GM18868 (cell line): ENCODE results near the gene FAF1.

ENCODE experiments used
- ATAC-seq: cut with Tn5 transposase; IDR thresholded peaks from one replicate; pipeline ENCODE4 v1.9.1; 2021; ENCODE audit warnings: mild to moderate bottlenecking, moderate library complexity; ENCODE audit not compliant: unreplicated experiment

The FAF1 gene

DNA sequence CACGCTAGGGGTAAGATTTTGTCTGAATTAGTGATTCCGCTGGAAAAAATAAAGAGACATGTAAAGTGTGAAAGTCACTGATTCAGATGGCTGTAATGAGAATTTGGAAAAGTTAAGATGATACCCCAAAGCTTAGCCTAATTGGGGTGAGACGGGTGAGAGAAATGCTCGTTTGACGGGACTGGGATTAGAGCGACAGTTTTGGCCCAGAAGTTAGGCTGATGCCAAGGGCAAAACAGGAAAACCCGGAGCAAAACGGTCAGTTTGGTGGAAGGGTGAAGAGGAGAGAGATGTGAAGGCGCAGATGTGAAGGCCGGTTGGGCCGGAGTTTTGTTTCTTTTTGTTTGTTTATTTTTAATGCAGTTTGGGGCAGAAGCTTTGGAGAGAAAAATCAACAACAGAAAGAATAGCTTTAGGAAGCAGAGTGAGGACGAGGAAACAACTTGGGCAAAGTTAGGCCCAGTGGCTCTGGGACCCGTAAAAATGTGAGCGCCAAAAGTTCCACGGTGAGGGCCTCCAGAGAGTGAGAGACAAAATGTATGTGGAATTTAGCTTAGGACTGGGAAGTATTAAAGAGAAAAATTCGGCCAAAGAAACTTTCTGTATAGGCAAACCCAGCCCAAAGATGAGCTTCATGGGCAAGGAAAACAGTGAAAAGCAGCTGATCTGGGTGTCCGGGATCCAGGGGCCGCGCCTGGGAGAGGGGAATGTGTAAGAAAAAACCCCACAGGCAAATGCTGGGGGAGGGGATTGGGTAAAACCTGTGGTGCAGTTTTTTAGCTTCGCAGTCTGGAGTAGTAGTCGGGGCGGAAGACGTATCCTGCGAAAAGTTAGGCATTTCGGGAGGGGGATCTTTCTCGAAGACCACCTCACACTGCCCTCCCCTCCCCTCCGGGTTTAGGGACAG is 538.0 kb downstream of the FAF1 start:
- no peak for ATAC-seq

DNA sequence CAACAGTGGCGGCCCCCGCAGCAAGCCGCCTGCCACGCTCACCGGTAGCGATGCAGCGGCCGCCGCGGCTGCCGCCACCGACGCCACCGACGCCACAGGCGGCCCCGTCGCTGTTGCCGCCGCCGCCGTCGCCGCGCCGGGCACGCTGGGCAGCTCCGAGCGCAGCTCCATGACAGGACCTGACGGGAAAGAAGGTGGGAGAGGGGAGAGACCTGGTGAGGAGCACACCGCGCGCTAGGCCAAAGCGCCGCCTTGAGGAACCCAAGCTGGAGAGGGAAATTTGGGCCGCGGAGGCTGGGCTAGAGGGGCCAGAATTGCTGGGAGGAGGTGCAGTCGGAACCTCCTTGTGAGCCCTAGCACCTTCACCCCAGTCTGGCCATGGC is 538.7 kb downstream of the FAF1 start:
- ATAC-seq, result no peak

DNA sequence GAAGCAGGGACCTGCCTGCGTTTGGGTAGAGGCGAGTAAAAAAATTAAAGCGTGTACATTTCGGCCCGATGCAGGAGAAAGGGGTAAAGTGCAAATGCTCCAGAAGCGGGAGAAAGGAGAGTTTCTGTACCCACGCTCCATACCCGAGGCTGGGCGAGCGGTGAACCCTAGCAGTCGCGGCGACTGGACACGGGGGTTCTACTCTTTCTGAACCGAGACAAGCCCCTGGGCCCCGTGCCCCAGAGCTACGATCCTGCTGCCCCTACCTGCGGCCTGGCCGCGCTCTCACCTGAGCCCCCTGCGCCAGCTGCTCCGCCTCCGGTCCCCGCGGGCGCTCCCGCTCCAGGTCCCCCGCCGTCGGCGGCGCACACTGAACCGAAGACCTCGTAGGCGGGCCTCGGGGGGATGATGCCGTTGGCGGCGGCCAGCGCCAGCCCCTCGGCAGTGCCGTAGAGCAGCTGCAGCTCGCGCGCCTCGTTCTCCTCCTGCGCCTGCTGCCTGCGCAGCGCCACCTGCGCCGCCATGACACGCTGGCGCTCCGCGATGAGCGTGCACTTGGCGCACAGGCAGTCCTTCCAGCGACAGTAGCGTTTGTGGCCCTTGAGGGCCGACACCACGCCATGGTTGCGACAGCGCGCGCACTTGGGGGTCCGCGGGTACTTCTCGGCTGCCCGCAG is 539.2 kb downstream of the FAF1 start:
- ATAC-seq, result no peak

DNA sequence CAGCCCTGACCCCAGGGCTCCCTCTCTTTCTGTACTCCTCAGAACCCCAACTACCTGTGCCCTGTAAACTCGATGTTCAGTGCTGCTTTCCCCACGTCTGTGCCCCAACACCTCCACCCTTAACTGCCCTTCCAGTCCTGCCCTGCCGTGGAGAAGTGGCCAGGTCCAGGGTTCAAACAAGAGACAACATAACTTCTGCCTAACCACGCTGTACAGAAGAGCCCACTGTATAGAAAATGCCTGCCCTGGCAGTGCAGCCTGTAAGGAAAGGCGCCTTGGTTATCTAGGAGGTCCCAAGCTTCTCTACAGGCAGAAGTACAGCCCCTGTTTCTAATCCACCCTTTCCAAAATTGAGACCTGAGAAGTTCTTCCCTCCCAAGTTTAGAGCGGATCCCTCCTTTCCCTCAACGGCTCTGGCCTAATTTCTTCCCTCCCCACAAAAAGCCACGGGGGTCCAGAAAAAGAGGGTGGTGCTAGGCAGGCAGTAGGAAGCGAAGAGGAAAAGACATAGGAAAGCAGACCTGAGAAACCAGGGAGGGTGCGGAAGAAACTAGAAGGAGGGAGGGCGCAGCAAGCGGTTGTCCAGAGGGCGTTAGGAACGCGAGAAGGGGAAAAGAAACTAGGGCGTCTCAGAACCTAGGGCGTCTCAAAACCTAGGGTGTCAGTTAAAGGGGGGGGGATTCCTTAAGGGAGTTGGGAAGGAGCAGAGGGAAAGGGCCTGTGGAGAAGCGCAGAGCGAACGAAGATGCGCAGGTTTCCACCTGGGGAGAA is 540.0 kb downstream of the FAF1 start:
- no peak for ATAC-seq

DNA sequence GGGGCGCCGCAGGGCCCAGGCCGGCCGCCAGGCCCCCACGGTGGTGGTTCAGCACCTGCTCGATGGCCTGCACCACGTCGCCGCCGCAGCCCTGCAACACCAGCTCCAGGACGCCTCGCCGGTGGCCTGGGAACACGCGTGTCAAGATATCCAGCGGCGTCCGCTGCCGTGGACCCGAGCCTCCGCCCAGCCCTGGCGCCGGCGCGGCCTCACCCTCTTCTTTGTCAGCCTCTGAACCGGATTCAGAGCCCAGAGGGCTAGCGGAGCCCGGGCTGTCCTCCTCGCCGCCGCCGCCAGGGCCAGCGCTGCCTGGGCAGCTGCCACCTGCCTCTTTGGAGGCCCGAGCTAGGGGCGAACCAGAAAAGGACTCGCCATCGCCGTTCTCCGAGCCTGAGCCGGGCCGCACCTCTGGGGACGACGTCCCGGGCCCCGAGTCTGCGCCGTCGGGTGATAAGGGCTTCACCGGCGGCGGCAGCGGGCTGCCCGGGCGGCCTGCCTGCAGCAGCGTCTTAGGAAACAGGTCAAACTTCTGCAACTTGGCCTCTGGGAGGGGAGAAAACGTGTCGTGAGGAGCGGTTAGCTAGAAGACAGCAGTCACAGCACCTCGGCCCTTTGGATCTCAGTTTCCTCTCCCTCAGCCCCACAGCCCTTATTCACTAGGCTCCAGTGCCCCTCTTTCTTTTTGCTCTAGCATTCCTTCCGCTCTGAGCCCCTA is 540.7 kb downstream of the FAF1 start:
- no peak for ATAC-seq

DNA sequence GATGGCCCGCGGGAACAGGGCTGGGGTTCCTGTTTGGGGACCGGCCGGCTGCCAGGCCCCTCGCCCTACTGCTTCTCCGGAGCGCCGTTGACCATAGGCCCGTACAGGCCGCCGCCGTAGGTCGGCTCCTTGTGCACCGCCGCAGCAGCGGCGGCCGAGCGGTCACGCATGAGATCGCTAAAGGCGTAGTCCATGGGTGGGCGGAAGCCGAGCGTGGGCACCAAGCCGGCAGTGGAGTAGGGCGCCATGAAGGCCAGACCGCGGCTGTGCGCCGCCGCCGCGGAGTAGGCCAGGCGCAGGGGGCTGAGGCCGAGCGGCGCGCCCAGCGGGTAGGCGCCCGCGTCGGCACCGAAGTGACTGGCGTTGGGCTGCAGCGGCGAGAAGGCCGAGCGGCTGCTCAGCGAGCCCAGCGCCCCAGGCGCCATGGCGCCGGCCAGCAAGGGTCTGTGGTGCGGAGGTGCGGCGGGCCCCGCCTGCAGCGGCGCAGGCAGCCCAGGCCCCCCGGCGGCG is 541.4 kb downstream of the FAF1 start:
- no peak for ATAC-seq

DNA sequence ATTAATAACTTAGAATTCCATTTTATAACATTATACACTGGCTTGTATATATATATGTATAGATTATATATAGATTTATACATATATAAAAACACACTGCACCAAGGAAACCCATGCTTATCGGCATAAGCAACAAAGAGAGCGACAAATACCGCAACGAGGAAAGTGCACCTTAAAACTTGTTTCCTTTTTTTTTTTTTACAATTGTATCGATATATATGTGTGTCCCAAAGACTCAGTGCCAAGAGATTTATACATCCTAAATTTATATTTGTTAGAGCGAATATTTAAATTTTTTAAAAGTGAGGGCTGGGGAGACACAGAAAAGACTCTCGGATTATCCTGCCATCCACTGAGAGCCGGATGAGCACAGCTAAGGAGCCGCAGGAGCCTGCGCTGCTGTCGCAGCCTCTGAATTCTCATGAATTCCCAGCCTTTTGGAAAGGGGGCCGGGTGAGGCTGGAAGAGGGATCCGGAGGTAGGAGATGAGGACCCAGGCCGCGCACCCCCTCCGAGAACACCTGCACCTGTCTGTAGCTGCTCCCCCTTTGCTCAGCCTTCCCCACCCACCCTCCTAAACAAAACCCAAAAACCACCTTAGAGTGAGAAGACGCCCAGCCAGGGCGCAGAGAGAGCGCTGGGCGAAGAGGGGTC is 542.0 kb downstream of the FAF1 start:
- ATAC-seq, result no peak

DNA sequence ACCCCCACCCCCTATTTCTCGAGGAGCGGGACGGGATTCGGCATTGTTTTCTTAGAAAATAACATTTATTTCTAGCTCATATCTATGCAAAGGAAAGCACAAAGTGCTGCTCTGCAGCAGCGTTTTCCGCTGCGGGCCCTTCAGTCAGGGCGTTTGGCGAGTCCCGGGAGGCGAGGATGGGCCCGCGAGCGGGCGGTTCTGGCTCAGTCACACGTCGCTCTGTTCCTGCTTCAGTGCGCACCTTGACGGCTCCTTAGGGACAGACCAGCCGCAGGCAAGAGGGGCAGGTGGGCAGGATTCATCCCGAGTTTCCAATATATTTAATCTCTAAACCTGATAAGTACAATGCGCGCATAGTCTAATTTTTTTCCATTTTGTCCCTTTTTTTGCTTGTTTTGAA is 542.6 kb downstream of the FAF1 start:
- no peak for ATAC-seq

DNA sequence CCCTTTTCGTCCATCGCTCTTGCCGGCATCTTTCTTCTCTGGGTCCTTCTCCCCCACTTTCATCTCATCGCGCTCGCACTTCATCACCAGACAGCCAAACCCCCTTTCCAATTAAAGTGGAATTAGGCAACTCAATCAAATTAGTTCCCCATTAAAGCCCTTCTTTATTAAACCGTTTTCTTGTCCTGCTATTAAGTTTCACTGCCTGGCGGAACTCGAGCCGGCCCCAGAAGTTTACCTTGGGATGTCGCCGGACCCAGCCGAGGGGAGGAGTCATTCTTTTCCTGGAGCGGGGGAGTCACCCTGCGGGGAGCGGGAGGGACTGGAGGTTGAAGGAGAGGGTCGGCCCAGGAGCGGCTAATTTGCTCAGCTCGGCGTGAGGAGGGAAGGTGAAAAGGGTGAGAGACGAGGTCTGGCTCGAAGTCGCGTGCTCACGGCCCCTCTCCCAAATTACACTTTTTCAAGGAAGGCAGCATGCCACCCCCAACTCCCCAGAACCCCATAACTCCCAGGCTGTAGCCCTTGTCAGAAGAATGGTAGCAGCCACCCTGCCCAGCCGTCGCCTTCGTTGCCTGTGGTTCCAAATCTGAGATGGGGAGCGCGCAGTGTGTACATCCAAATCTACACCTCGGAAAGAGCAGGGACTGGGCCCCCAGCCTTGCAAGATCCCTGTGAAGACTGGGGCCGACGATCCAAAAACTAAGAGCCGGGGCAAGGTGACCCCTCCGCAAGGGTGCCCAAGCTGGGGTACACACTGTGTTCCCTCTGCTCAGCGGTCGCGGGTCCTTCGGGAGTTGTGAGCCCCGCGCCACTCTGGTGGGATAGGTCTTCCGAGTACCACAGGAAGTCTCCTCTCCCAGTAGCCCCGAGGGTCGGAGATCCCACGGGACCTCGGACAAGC is 543.3 kb downstream of the FAF1 start:
- ATAC-seq, result no peak

DNA sequence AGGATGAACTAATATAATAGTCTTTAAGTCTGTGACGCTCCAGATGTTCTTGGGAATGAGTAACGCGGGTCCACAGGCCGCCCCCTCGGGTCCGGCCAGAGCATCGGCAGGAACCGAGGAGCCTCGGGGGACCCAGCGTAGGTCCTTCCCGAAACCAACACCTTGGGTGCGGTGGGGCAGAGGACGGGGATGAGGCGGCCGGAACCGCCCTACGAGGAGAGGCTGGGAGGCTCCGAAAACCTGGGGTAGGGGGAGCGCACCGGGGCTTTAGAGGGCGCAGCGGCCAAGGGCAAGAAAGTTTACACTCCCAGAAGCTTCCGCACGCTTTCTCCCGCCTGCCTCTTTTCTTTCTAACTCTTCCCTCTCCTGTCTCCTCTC is 543.9 kb downstream of the FAF1 start:
- ATAC-seq, result no peak

DNA sequence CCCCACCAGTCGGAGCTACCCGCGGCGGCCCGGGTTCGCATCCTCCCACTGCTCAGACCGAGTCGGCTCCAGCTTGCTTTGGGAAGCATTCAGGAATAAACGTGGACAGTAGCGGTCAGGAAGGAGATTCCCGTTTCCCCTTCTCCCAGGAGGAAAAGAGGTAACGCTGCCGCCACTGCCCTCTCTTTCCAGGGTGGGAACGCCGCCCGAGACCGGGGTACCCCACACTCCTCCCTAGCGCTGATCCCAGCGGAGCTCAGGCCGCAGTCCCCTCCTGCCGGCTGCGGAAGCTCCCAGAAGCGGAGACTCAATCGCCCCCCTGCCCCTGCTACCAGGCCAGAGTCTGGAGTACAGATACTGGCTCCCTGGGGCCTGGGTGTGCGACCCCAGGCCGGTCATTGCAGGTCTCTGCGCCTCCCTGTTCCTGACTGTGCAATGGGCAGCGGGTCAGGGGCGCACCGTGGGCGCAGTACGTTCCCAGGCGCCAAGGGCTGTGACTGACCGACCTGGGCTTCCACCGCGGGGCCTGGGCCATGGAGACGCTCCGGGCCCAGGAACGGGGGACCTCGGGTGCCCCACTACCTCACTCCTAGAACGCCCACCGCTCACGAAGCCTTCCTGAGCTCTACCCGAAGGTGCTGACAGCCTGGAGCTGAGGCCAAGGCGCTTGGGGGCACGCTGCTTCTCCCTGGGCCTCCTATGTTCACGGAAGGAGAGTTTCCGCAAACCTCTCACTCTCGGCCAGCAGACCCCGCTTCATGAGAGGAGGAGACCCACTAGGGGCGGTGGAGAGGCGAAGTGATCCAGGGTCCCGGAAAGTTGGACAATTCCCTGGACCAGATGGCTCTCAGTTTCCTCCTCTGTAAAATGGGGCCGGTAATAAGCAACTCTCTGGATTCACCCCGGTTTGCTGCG is 544.6 kb downstream of the FAF1 start:
- no peak for ATAC-seq

DNA sequence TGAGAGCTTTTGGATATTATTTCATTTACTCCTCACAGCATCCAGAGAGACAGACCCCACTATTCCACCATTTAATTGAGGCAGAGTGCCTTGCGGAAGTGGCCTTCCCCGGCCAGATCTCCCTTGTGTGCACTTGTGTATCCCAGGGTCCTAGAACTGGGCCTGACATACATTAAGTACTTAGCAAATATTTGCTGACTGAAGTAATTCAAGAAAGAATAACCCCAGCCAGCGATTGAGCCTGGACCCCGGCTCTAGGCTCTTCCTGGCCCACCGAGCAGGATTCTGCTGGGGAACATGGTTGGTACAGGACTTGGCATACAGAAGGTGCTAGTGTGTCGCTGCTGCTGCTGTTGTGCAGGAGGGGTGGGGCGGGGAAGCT is 545.2 kb downstream of the FAF1 start:
- no peak for ATAC-seq

DNA sequence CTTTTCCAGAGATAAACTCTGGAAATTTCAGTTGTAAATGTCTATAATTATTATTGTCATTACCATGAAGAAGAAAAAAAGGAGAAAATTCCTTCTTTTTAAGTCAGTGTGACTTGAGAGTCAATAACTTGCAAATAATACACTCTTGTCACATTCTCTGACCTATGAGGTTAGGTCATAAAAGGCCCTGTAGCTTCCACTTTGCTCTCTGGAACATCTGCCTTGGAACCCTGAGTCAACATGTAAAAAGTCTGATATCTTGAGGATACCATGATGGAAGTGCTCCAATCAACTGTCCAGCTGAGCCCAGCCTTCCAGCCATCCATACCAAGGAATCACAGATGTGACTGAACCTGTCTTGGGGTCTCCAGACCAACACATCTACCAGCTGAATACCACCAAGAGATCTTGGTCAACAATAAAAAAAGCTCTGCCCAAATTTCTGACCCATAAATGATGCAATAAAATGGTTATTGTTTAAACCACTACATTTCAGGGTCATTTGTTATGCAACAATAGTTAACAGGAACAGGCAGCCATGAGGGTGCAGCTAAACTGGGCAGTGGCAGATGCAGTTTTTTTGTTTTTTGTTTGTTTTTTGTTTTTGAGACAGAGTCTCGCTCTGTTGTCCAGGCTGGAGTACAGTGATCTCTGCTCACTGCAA is 547.1 kb downstream of the FAF1 start:
- no peak for ATAC-seq

DNA sequence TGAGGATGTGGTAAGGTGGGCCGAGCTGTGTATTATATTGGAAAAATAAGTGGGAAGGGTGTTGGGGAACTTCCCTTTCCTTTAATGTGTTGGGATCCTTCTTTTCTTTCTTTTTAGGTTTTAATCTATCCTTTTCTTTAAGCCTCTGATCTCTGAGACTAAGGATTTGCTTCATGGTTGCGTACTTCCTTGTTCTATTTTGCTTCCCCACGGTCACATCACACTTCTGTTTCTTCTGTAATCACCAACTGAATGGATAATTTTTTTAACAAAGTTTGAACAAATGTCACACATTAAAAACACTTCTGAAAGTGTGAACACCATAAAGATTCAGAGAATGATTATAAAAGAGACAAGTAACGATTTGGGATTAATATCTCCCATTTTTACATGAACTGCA is 554.3 kb downstream of the FAF1 start:
- ATAC-seq, result no peak

DNA sequence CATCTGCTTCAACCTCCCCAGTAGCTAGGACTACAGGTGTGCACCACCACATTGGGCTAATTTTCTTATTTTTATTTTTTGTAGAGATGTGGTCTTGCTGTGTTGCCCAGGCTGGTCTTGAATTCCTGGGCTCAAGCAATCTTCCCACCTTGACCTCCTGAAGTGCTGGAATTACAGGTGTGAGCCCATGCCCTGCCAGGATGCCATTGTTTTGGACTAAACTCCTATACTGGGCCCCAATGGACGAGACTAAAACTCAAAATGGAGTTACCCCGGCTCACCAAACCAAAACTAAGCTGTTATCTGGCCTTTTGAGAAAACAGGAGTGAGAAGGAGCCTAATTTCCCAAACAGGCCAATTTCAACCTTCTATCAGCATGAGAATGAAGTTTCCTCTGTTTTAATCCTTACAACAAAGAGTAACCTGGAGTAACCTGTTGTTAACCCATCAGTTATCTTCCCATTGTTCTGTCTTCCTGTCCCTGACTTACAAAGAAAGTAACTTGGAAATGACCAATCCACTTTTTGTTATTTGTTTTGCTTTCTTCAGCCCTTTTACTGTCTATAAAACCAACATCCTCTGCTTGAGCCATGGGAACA is 566.4 kb downstream of the FAF1 start:
- ATAC-seq, result no peak
